ENCODE results near the gene ZNF79. TPM values are rescaled to one million over a fixed set of nuclear protein-coding genes. Genes with fewer than 3 reads are reported as not detected.

The ZNF79 gene
- total and polyA plus RNA-seq, 5 donors: 3.2 to 7.9 (median 7.4) TPM

- Histone ChIP-seq H3K27me3 (ENCODE audit: control insufficient read depth, insufficient read depth) (no peaks in the 10 kb centered on the region), H3K4me1 (ENCODE audit: control insufficient read depth, insufficient read depth, low read length) (no peaks in the 10 kb centered on the region), H3K27ac (ENCODE audit: low read length) (no peak overlapping the region), H3K9me3 (ENCODE audit: control insufficient read depth, low read length) (no peaks in the 10 kb centered on the region), H3K4me3 (ENCODE audit: low read length) (no peak overlapping the region)
- intact Hi-C loops (cut with DNase I): no loop called here
- WGBS: 84% methylated on average over 4 of the region's 4 CpGs
- ATAC-seq (no peak), DNase-seq (no peak)
Measured at GRCh38 chr9:127389381-127390247, 34.6 kb upstream of the ZNF79 start.

GRCh38 chr9:127390248-127390545 lies 34.0 kb upstream of the ZNF79 start:
- Histone ChIP-seq H3K4me1 (ENCODE audit: control insufficient read depth, insufficient read depth, low read length) (no peaks in the 10 kb centered on the region), H3K4me3 (ENCODE audit: low read length) (no peak overlapping the region), H3K27ac (ENCODE audit: low read length) (no peak overlapping the region), H3K9me3 (ENCODE audit: control insufficient read depth, low read length) (no peaks in the 10 kb centered on the region), H3K27me3 (ENCODE audit: control insufficient read depth, insufficient read depth) (no peaks in the 10 kb centered on the region)
- ATAC-seq: no peak
- intact Hi-C loops (cut with DNase I): no loop called here
- WGBS: 85% methylated on average over 2 of the region's 2 CpGs
- no peak for DNase-seq

- H3K27me3 ChIP-seq (ENCODE audit: control insufficient read depth, insufficient read depth): no peaks in the 10 kb centered on the region
- no peaks in the 10 kb centered on the region for H3K4me1 ChIP-seq (ENCODE audit: control insufficient read depth, insufficient read depth, low read length)
- no peak overlapping the region for H3K4me3 ChIP-seq (ENCODE audit: low read length)
- intact Hi-C loops (cut with DNase I): no loop called here
- H3K9me3 ChIP-seq (ENCODE audit: control insufficient read depth, low read length): no peaks in the 10 kb centered on the region
- DNase-seq (peak in 1 of 3 donors; percentile 16), ATAC-seq (no peak)
- WGBS: 74% methylated on average over 5 of the region's 5 CpGs
- no peak overlapping the region for H3K27ac ChIP-seq (ENCODE audit: low read length)
Measured at GRCh38 chr9:127390563-127390962, 33.6 kb upstream of the ZNF79 start.

- DNase-seq: no peak
- intact Hi-C loops (cut with DNase I): no loop called here
- WGBS: 84% methylated on average over 5 of the region's 5 CpGs
Measured at GRCh38 chr9:127392166-127392565, 32.0 kb upstream of the ZNF79 start.

GRCh38 chr9:127392976-127393375 lies 31.2 kb upstream of the ZNF79 start:
- Histone ChIP-seq H3K27me3 (ENCODE audit: control insufficient read depth, insufficient read depth) (no peaks in the 10 kb centered on the region), H3K4me3 (ENCODE audit: low read length) (no peak overlapping the region), H3K9me3 (ENCODE audit: control insufficient read depth, low read length) (no peaks in the 10 kb centered on the region), H3K4me1 (ENCODE audit: control insufficient read depth, insufficient read depth, low read length) (peaks cover 1% of the 10 kb centered on the region), H3K27ac (ENCODE audit: low read length) (no peak overlapping the region)
- ATAC-seq (no peak), DNase-seq (no peak)
- 92% methylated on average over 5 of the region's 5 CpGs for WGBS
- intact Hi-C loops (cut with DNase I): no loop called here

More at GRCh38 chr9:127392166-127392565, 32.0 kb upstream of the ZNF79 start:
- no peak overlapping the region for H3K4me3 ChIP-seq (ENCODE audit: low read length)
- no peak for ATAC-seq
- H3K27me3 ChIP-seq (ENCODE audit: control insufficient read depth, insufficient read depth): no peaks in the 10 kb centered on the region
- H3K27ac ChIP-seq (ENCODE audit: low read length): no peak overlapping the region
- no peaks in the 10 kb centered on the region for H3K9me3 ChIP-seq (ENCODE audit: control insufficient read depth, low read length)
- H3K4me1 ChIP-seq (ENCODE audit: control insufficient read depth, insufficient read depth, low read length): no peaks in the 10 kb centered on the region

- Histone ChIP-seq H3K27me3 (ENCODE audit: control insufficient read depth, insufficient read depth) (no peaks in the 10 kb centered on the region), H3K4me1 (ENCODE audit: control insufficient read depth, insufficient read depth, low read length) (peaks cover 7% of the 10 kb centered on the region), H3K9me3 (ENCODE audit: control insufficient read depth, low read length) (no peaks in the 10 kb centered on the region), H3K27ac (ENCODE audit: low read length) (no peak overlapping the region), H3K4me3 (ENCODE audit: low read length) (no peak overlapping the region)
- ATAC-seq: no peak
- intact Hi-C loops (cut with DNase I): no loop called here
- no peak for DNase-seq
- 58% methylated on average over 2 of the region's 2 CpGs for WGBS
Measured at GRCh38 chr9:127393645-127394044, 30.5 kb upstream of the ZNF79 start.

- Histone ChIP-seq H3K9me3 (ENCODE audit: control insufficient read depth, low read length) (no peaks in the 10 kb centered on the region), H3K4me1 (ENCODE audit: control insufficient read depth, insufficient read depth, low read length) (peaks cover 7% of the 10 kb centered on the region), H3K27ac (ENCODE audit: low read length) (no peak overlapping the region), H3K4me3 (ENCODE audit: low read length) (no peak overlapping the region), H3K27me3 (ENCODE audit: control insufficient read depth, insufficient read depth) (no peaks in the 10 kb centered on the region)
- WGBS: 77% methylated on average over 7 of the region's 7 CpGs
- ATAC-seq (no peak), DNase-seq (no peak)
- intact Hi-C loops (cut with DNase I): no loop called here
Measured at GRCh38 chr9:127395497-127396252, 28.5 kb upstream of the ZNF79 start.

- Histone ChIP-seq H3K27ac (ENCODE audit: low read length) (no peak overlapping the region), H3K27me3 (ENCODE audit: control insufficient read depth, insufficient read depth) (no peaks in the 10 kb centered on the region), H3K9me3 (ENCODE audit: control insufficient read depth, low read length) (no peaks in the 10 kb centered on the region), H3K4me3 (ENCODE audit: low read length) (peak overlapping the region; percentile 13), H3K4me1 (ENCODE audit: control insufficient read depth, insufficient read depth, low read length) (peaks cover 7% of the 10 kb centered on the region)
- ATAC-seq: no peak
- WGBS: 5% methylated on average over 27 of the region's 27 CpGs
- DNase-seq: no peak
- intact Hi-C loops (cut with DNase I): no loop called here
Measured at GRCh38 chr9:127396253-127396807, 27.9 kb upstream of the ZNF79 start.

- Histone ChIP-seq H3K27me3 (ENCODE audit: control insufficient read depth, insufficient read depth) (no peaks in the 10 kb centered on the region), H3K9me3 (ENCODE audit: control insufficient read depth, low read length) (no peaks in the 10 kb centered on the region), H3K4me1 (ENCODE audit: control insufficient read depth, insufficient read depth, low read length) (peaks cover 7% of the 10 kb centered on the region), H3K27ac (ENCODE audit: low read length) (peak within 1 kb of the TSS; percentile 76), H3K4me3 (ENCODE audit: low read length) (peak within 1 kb of the TSS; percentile 75)
- under 1% methylated on average over 85 of the region's 87 CpGs for WGBS
- ATAC-seq: peak; percentile 98
- DNase-seq: peak; percentile 99
- intact Hi-C loops (cut with DNase I): no loop called here
Measured at GRCh38 chr9:127396808-127397645, 27.2 kb upstream of the ZNF79 start, which contains the start of gene SLC2A8. SLC2A8 (plus strand) TSS chr9:127397169; CDS start chr9:127397231, 62 bp downstream.

- peak; percentile 45 to 81 (median 80) for DNase-seq
- no peaks in the 10 kb centered on the region for H3K27me3 ChIP-seq (ENCODE audit: control insufficient read depth, insufficient read depth)
- H3K27ac ChIP-seq (ENCODE audit: low read length): peak overlapping the region; percentile 76
- intact Hi-C loops (cut with DNase I): no loop called here
- peak overlapping the region; percentile 75 for H3K4me3 ChIP-seq (ENCODE audit: low read length)
- under 1% methylated on average over 55 of the region's 55 CpGs for WGBS
- H3K4me1 ChIP-seq (ENCODE audit: control insufficient read depth, insufficient read depth, low read length): peaks cover 7% of the 10 kb centered on the region
- ATAC-seq: peak; percentile 1 to 3
- H3K9me3 ChIP-seq (ENCODE audit: control insufficient read depth, low read length): no peaks in the 10 kb centered on the region
Measured at GRCh38 chr9:127397646-127398274, 26.4 kb upstream of the ZNF79 start.
